ENCODE measurements around the gene ADAP1.
"Not testable (repeated sequence)": the region's sequence is repeated elsewhere in the genome, so short reads cannot be mapped to it uniquely, and the experiment has no call there.

ADAP1 gene

GRCh38 chr7:954330-955238, at the start of gene ADAP1:
Gene ADAP1, minus strand, starts transcription at chr7:954680. Its CDS starts 203 bp downstream, at chr7:954477.
- DNase-seq (ENCODE audit: low read depth in 3 of 3): peak in 2 of 3 experiments; percentile 28 to 59

GRCh38 chr7:1002445-1002844, 48.0 kb upstream of the ADAP1 start:
- not testable (repeated sequence) for DNase-seq (ENCODE audit: low read depth in 3 of 3)

GRCh38 chr7:1002026-1002425, 47.5 kb upstream of the ADAP1 start:
- DNase-seq (ENCODE audit: low read depth in 3 of 3): not testable (repeated sequence)

- not testable (repeated sequence) for DNase-seq (ENCODE audit: low read depth in 3 of 3)
Measured at GRCh38 chr7:1001069-1001770, 46.7 kb upstream of the ADAP1 start.

- DNase-seq (ENCODE audit: low read depth in 3 of 3): no peak
Measured at GRCh38 chr7:999941-1000935, 45.8 kb upstream of the ADAP1 start.

GRCh38 chr7:999149-999879, 44.8 kb upstream of the ADAP1 start:
- DNase-seq (ENCODE audit: low read depth in 3 of 3): no peak

- DNase-seq (ENCODE audit: low read depth in 3 of 3): no peak
Measured at GRCh38 chr7:997404-998395, 43.2 kb upstream of the ADAP1 start.

GRCh38 chr7:996079-996872, 41.8 kb upstream of the ADAP1 start:
- DNase-seq (ENCODE audit: low read depth in 3 of 3): no peak

GRCh38 chr7:995571-995970, 41.1 kb upstream of the ADAP1 start:
- no peak for DNase-seq (ENCODE audit: low read depth in 3 of 3)

- no peak for DNase-seq (ENCODE audit: low read depth in 3 of 3)
Measured at GRCh38 chr7:994592-995308, 40.3 kb upstream of the ADAP1 start.

- peak; percentile 83 to 95 (median 91) for DNase-seq (ENCODE audit: low read depth in 3 of 3)
Measured at GRCh38 chr7:992709-993607, 38.5 kb upstream of the ADAP1 start.

GRCh38 chr7:991729-992656, 37.5 kb upstream of the ADAP1 start:
- no peak for DNase-seq (ENCODE audit: low read depth in 3 of 3)

GRCh38 chr7:990933-991728, 36.7 kb upstream of the ADAP1 start:
- no peak for DNase-seq (ENCODE audit: low read depth in 3 of 3)

GRCh38 chr7:990352-990932, 36.0 kb upstream of the ADAP1 start:
- no peak for DNase-seq (ENCODE audit: low read depth in 3 of 3)
